Smooth muscle cell (in vitro differentiated cells): ENCODE measurements around the gene EXD3. TPM values are rescaled to one million over a fixed set of nuclear protein-coding genes. Genes with fewer than 3 reads are reported as not detected.

Source experiments
- DNase-seq: peaks from one replicate; lab custom pipeline; 2025; ENCODE audit not compliant: unreplicated experiment; lab: John Stamatoyannopoulos, UW
- H2AFZ ChIP-seq: fragments of 200-600 bp; sonication (generic); 2 replicates; pipeline ENCODE4 v1.6.0; 2016; ENCODE audit warnings: antibody characterized with exemption, low read depth, mild to moderate bottlenecking
- H3F3A ChIP-seq: fragments of 200-600 bp; sonication (generic); 2 replicates; pipeline ENCODE4 v1.6.0; 2017; ENCODE audit warnings: antibody characterized with exemption, low read depth
- H3K27ac ChIP-seq: fragments of 200-600 bp; sonication (generic); 2 replicates; pipeline ENCODE4 v1.5.1; 2016; ENCODE audit warnings: low read depth, mild to moderate bottlenecking
- H3K27me3 ChIP-seq: fragments of 200-600 bp; sonication (generic); 2 replicates; pipeline ENCODE4 v1.6.1; 2016; ENCODE audit warnings: low read depth, mild to moderate bottlenecking
- H3K36me3 ChIP-seq: fragments of 200-600 bp; sonication (generic); 2 replicates; pipeline ENCODE4 v1.5.1; 2016; ENCODE audit warnings: low read depth
- H3K4me1 ChIP-seq: fragments of 200-600 bp; sonication (generic); 2 replicates; pipeline ENCODE4 v1.5.1; 2016; ENCODE audit warnings: low read depth
- H3K4me2 ChIP-seq: fragments of 200-600 bp; sonication (generic); 2 replicates; pipeline ENCODE4 v1.6.0; 2016; ENCODE audit warnings: mild to moderate bottlenecking
- H3K4me3 ChIP-seq: fragments of 200-600 bp; sonication (generic); 2 replicates; pipeline ENCODE4 v1.5.1; 2016; ENCODE audit warnings: mild to moderate bottlenecking
- H3K79me2 ChIP-seq: fragments of 200-600 bp; sonication (generic); 2 replicates; pipeline ENCODE4 v1.6.0; 2016; ENCODE audit warnings: low read depth, mild to moderate bottlenecking
- H3K9ac ChIP-seq: fragments of 200-600 bp; sonication (generic); 2 replicates; pipeline ENCODE4 v1.6.0; 2016; ENCODE audit warnings: low read depth
- H3K9me3 ChIP-seq: fragments of 200-600 bp; sonication (generic); replicated peaks from 2 replicates; pipeline ENCODE4 v1.5.1; 2016; ENCODE audit warnings: low read depth
- H4K20me1 ChIP-seq: fragments of 200-600 bp; sonication (generic); 2 replicates; pipeline ENCODE4 v1.6.0; 2016; ENCODE audit warnings: low read depth
- WGBS: methylation state at CpG from one replicate; pipeline ENCODE4 v1.1.7; 2016; ENCODE audit warnings: low lambda C conversion rate; 5-methylcytosine and 5-hydroxymethylcytosine counted together
- polyA plus RNA-seq: library from polyadenylated mRNA; unstranded; fragments of >200 nt; fragmentation: Nextera tagmentation; extraction: Ambion mirVana; gene quantifications from 2 replicates; pipeline ENCODE4 v1.2.1, GENCODE V29; 2016
- total RNA-seq: library from RNA; depleted of rRNA; stranded (reverse); fragments of >200 nt; gene quantifications from 2 replicates; pipeline ENCODE4 v1.2.3, GENCODE V29; 2014
- TF ChIP-seq, protein P1 (sequence below): fragments of 200-600 bp; sonication (generic); IDR thresholded peaks from 2 replicates; pipeline ENCODE4 v1.5.1; 2017; ENCODE audit warnings: borderline replicate concordance, mild to moderate bottlenecking, antibody characterized with exemption; ENCODE audit not compliant: insufficient read depth, poor library complexity, severe bottlenecking

Gene EXD3
- total and polyA plus RNA-seq, 2 experiments from 2014 or later, result 3.1 to 15.7 TPM

DNA sequence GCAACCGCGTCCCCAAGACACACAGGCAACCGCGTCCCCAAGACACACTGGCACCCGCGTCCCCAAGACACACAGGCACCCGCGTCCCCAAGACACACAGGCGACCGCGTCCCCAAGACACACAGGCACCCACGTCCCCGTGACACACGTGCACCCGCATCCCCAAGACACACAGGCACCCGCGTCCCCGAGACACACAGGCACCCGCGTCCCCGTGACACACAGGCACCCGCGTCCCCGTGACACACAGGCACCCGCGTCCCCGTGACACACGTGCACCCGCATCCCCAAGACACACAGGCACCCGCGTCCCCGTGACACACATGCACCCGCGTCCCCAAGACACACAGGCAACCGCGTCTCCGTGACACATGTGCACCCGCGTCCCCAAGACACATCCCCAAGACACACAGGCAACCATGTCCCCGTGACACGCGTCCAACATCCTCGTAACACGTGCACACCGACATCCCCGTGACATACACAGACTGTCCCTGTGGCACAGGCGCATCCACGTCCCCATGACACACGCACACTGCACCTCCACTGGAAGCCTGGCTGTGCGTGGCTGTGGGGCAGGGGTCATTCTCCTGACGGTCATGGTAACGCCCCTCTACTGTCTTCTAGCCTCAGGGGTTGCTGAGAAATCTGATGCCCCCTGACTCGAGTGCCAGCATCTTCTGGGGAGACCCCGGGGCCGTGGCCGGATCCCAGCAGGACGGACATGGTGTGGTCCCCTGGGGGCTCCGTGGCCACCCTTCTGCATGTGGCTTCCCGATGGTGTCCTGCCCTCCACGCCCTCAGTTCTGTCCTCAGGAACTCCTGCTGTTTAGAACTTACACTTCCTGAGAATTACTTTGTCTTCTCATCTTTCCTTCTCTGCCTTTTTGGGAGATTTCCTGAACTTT, 24.1 kb downstream of the EXD3 start:
- WGBS, result 96% methylated on average over 48 of the region's 60 CpGs

DNA sequence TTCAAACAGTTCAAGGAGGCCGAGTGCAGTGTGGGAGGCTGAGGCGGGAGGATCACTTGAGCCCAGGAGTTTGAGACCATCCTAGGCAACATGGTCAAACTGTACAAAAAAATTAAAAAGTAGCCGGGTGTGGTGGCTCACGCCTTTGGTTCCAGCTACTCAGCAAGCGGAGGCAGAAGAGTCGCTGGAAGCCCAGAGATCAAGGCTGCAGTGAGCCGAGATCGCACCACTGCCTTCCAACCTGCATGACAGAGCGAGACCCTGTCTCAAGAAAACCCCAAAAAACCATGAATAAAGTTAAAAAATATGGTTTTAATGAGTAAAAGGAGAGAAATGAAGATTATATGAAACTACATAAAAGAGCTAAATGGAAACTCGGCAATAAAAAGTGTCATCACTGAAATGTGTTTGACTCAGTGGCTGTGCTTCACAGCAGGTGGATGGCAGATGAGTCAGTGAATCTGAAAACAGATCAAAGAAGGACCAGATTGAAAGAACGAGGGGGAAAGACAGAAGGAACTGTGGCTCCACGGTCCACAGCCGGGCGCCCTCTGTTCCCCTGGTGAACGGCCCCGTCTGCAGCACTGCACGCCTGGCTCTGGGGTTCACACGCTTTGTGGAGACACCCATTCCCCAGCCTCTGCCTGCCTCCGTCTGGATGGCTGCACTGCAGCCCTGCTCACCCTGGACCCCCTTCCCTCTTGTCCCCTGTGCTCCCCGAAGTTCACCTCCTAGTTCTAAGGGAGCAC, 25.1 kb downstream of the EXD3 start:
- H3K4me2 ChIP-seq, result no peak overlapping the region
- WGBS, result 93% methylated on average over 20 of the region's 20 CpGs
- no peak overlapping the region for H2AFZ ChIP-seq
- H3K4me1 ChIP-seq, result no peaks in the 10 kb centered on the region
- H3K27ac ChIP-seq, result no peak overlapping the region
- TF ChIP-seq, protein P1, sequence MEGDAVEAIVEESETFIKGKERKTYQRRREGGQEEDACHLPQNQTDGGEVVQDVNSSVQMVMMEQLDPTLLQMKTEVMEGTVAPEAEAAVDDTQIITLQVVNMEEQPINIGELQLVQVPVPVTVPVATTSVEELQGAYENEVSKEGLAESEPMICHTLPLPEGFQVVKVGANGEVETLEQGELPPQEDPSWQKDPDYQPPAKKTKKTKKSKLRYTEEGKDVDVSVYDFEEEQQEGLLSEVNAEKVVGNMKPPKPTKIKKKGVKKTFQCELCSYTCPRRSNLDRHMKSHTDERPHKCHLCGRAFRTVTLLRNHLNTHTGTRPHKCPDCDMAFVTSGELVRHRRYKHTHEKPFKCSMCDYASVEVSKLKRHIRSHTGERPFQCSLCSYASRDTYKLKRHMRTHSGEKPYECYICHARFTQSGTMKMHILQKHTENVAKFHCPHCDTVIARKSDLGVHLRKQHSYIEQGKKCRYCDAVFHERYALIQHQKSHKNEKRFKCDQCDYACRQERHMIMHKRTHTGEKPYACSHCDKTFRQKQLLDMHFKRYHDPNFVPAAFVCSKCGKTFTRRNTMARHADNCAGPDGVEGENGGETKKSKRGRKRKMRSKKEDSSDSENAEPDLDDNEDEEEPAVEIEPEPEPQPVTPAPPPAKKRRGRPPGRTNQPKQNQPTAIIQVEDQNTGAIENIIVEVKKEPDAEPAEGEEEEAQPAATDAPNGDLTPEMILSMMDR, result no peak
- no peaks in the 10 kb centered on the region for H3K27me3 ChIP-seq
- no peaks in the 10 kb centered on the region for H3K9me3 ChIP-seq
- no peaks in the 10 kb centered on the region for H3K36me3 ChIP-seq
- H3K4me3 ChIP-seq, result no peak overlapping the region
- no peaks in the 10 kb centered on the region for H3F3A ChIP-seq
- no peak for DNase-seq
- H3K79me2 ChIP-seq, result no peaks in the 10 kb centered on the region
- no peak overlapping the region for H3K9ac ChIP-seq
- peaks cover 32% of the 10 kb centered on the region for H4K20me1 ChIP-seq

More for the DNA sequence above, 24.1 kb downstream of the EXD3 start:
- no peak overlapping the region for H3K9ac ChIP-seq
- no peaks in the 10 kb centered on the region for H3K36me3 ChIP-seq
- H3K4me1 ChIP-seq, result no peaks in the 10 kb centered on the region
- H3K9me3 ChIP-seq, result no peaks in the 10 kb centered on the region
- no peaks in the 10 kb centered on the region for H3K27me3 ChIP-seq
- TF ChIP-seq, protein P1, result no peak
- no peaks in the 10 kb centered on the region for H3F3A ChIP-seq
- no peak overlapping the region for H2AFZ ChIP-seq
- H4K20me1 ChIP-seq, result peaks cover 26% of the 10 kb centered on the region
- no peaks in the 10 kb centered on the region for H3K79me2 ChIP-seq
- no peak overlapping the region for H3K27ac ChIP-seq
- H3K4me3 ChIP-seq, result no peak overlapping the region
- no peak overlapping the region for H3K4me2 ChIP-seq
- DNase-seq, result no peak

- Histone ChIP-seq H3K36me3 (no peaks in the 10 kb centered on the region), H2AFZ (no peak overlapping the region), H3K9ac (no peak overlapping the region), H3K27me3 (no peaks in the 10 kb centered on the region), H3K79me2 (no peaks in the 10 kb centered on the region), H3K4me3 (no peak overlapping the region), H3F3A (no peaks in the 10 kb centered on the region), H3K9me3 (no peaks in the 10 kb centered on the region), H4K20me1 (peaks cover 32% of the 10 kb centered on the region), H3K4me2 (no peak overlapping the region), H3K4me1 (no peaks in the 10 kb centered on the region), H3K27ac (peak overlapping the region; percentile 26)
- 89% methylated on average over 25 of the region's 26 CpGs for WGBS
- no peak for DNase-seq
- TF ChIP-seq, protein P1, result no peak
Observed at GRCh38 chr9:137396634-137397367, 26.2 kb downstream of the EXD3 start.
